Upper lobe of left lung (tissue), 6 donors: ENCODE measurements around the gene RASGRF1. TPM values are rescaled to one million over a fixed set of nuclear protein-coding genes. Genes with fewer than 3 reads are reported as not detected.

ENCODE experiments used
- ATAC-seq, 2 donors: fragments of 200-7000 bp; cut with Tn5 transposase; one replicate each; pipeline ENCODE4 v1.9.1; 2022; ENCODE audit warnings: mild to moderate bottlenecking in 2 of 2, moderate library complexity in 2 of 2; ENCODE audit not compliant: low FRiP score in 2 of 2
- DNase-seq, 2 donors: peaks; one replicate each; pipeline ENCODE4 v3.0.0-alpha.2; 2019 to 2020
- H3K27ac ChIP-seq, 4 donors: fragments of 200-600 bp; sonication (generic); one replicate each; pipeline ENCODE4 v1.5.1; 2016 to 2019
- H3K27me3 ChIP-seq, 4 donors: fragments of 200-600 bp; sonication (generic); one replicate each; pipeline ENCODE4 v1.5.1; 2017 to 2019
- H3K36me3 ChIP-seq, 4 donors: fragments of 200-600 bp; sonication (generic); one replicate each; pipeline ENCODE4 v1.5.1; 2016 to 2019
- H3K4me1 ChIP-seq, 4 donors: fragments of 200-600 bp; sonication (generic); one replicate each; pipeline ENCODE4 v1.5.1; 2018 to 2019
- H3K4me3 ChIP-seq, 4 donors: fragments of 200-600 bp; sonication (generic); one replicate each; pipeline ENCODE4 v1.5.1; 2017 to 2019; ENCODE audit warnings: mild to moderate bottlenecking in 2 of 4, moderate library complexity in 1 of 4
- H3K9me3 ChIP-seq, 4 donors: fragments of 200-600 bp; sonication (generic); one replicate each; pipeline ENCODE4 v1.5.1; 2018 to 2019
- EP300 ChIP-seq, 4 donors: sonication (generic); formaldehyde crosslinking; IDR thresholded peaks; one replicate each; pipeline ENCODE4 v1.5.1; 2017; ENCODE audit warnings: antibody characterized with exemption in 4 of 4, control low read depth in 2 of 4
- POLR2A ChIP-seq, 4 donors: fragments of 450-650 bp; IDR thresholded peaks; one replicate each; pipeline ENCODE4 v1.5.1; 2016 to 2017; ENCODE audit warnings: antibody characterized with exemption in 4 of 4, mild to moderate bottlenecking in 2 of 4
- POLR2AphosphoS5 ChIP-seq, 2 donors: sonication (generic); formaldehyde crosslinking; IDR thresholded peaks; one replicate each; pipeline ENCODE4 v1.5.1; 2017; ENCODE audit warnings: antibody characterized with exemption in 2 of 2
- WGBS, 2 donors: methylation state at CpG; one replicate each; pipeline ENCODE4 v1.1.5; 2017 to 2018; 5-methylcytosine and 5-hydroxymethylcytosine counted together
- total RNA-seq, 6 donors: library from RNA; depleted of rRNA in 4 of 6; stranded (reverse); fragments of >200 nt in 4 of 6; gene quantifications; one replicate each; pipeline versions ENCODE4 v1.1.0 to v1.2.1, GENCODE V29; 2016 to 2021
- TF ChIP-seq, protein P1 (sequence below), 6 experiments: fragments of 450-650 bp in 4 of 6; fragments of 200-600 bp in 2 of 6; sonication (generic) in 2 of 6; IDR thresholded peaks; one replicate each; pipeline ENCODE4 v1.5.1; 2016 to 2019; ENCODE audit warnings: antibody characterized with exemption in 6 of 6
- donor health status: DM: no; HTN: no; CAD: no; lungs with moderate emphysema.
- donor health status: DM: no; HTN: yes; CAD: no; lungs with severe emphysema.

RASGRF1 gene
- total RNA-seq, 6 donors from 2014 or later: 27.2 to 64.6 (median 54.7) TPM

DNA sequence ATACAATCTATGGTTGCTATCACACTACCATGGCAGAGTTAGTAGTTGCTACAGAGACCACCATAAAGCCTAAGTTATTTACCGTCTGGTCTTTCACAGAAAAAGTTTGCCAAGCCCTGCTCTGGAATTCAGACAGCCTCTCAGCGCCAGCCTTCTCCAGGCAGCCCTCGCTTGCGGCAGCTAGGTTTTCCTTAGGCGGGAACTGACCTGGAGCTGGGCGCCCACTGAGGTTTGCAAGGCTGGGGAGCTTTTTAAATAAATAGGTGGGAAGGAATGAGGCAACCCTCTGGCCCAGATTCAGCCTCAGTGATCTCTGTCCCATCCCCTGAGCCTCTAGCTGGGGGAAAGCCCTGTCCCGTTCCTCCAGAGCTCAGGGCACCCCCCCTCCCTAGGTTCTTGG lies 146.9 kb downstream of the RASGRF1 start:
- Histone ChIP-seq H3K27me3 (no peaks in the 10 kb centered on the region), H3K27ac (peak overlapping the region; percentile 90 to 99 (median 91)), H3K4me1 (peaks cover 22 to 46% (median 31%) of the 10 kb centered on the region in 4 donors), H3K4me3 (peak overlapping the region in 3 of 4 donors; percentile 76 to 82 (median 78)), H3K9me3 (no peaks in the 10 kb centered on the region), H3K36me3 (peaks cover 0 to 3% (median 0%) of the 10 kb centered on the region in 4 donors)
- TF ChIP-seq, protein P1, sequence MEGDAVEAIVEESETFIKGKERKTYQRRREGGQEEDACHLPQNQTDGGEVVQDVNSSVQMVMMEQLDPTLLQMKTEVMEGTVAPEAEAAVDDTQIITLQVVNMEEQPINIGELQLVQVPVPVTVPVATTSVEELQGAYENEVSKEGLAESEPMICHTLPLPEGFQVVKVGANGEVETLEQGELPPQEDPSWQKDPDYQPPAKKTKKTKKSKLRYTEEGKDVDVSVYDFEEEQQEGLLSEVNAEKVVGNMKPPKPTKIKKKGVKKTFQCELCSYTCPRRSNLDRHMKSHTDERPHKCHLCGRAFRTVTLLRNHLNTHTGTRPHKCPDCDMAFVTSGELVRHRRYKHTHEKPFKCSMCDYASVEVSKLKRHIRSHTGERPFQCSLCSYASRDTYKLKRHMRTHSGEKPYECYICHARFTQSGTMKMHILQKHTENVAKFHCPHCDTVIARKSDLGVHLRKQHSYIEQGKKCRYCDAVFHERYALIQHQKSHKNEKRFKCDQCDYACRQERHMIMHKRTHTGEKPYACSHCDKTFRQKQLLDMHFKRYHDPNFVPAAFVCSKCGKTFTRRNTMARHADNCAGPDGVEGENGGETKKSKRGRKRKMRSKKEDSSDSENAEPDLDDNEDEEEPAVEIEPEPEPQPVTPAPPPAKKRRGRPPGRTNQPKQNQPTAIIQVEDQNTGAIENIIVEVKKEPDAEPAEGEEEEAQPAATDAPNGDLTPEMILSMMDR (IDR thresholded peaks at IDR 0.05): no peak
- TF ChIP-seq POLR2AphosphoS5 (IDR thresholded peaks at IDR 0.05) (no peak), POLR2A (IDR thresholded peaks at IDR 0.05) (no peak), EP300 (IDR thresholded peaks at IDR 0.05) (no peak)
- DNase-seq (no peak), ATAC-seq (peak in 1 of 2 donors; percentile 13)
- WGBS, 2 donors: 40 to 58% methylated on average over 7 of the region's 7 CpGs

DNA sequence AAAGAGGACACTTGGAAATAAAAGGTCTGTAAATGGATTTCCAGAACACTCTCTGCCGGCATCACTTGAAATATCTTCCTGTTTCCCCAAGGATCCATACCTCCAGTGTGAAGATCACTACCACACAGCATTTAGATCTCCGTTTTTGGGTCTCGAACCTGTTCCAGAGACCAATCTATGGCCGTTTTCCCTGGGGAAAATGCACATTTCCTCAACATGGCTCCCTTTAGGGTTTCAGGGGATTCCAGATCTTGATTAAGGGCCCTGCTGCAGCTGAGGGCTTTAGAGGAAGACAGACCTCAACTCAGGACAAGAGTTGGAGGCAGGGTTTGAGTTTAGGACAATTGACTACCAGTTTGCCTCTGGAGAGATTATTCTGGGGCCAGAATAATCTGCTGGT lies 147.8 kb downstream of the RASGRF1 start:
- H3K27me3 ChIP-seq: no peaks in the 10 kb centered on the region
- H3K4me3 ChIP-seq: peak overlapping the region in 3 of 4 donors; percentile 76 to 82 (median 78)
- H3K27ac ChIP-seq: peak overlapping the region; percentile 11 to 99 (median 91)
- no peak for TF ChIP-seq POLR2AphosphoS5 (IDR thresholded peaks at IDR 0.05)
- TF ChIP-seq, protein P1 (IDR thresholded peaks at IDR 0.05): no peak
- no peak for TF ChIP-seq POLR2A (IDR thresholded peaks at IDR 0.05)
- no peak for TF ChIP-seq EP300 (IDR thresholded peaks at IDR 0.05)
- 49 to 78% methylated on average over 4 of the region's 4 CpGs for WGBS, 2 donors
- H3K36me3 ChIP-seq: peaks cover 0 to 3% (median 0%) of the 10 kb centered on the region in 4 donors
- no peak for ATAC-seq
- no peaks in the 10 kb centered on the region for H3K9me3 ChIP-seq
- no peak for DNase-seq
- H3K4me1 ChIP-seq: peaks cover 27 to 56% (median 39%) of the 10 kb centered on the region in 4 donors

DNA sequence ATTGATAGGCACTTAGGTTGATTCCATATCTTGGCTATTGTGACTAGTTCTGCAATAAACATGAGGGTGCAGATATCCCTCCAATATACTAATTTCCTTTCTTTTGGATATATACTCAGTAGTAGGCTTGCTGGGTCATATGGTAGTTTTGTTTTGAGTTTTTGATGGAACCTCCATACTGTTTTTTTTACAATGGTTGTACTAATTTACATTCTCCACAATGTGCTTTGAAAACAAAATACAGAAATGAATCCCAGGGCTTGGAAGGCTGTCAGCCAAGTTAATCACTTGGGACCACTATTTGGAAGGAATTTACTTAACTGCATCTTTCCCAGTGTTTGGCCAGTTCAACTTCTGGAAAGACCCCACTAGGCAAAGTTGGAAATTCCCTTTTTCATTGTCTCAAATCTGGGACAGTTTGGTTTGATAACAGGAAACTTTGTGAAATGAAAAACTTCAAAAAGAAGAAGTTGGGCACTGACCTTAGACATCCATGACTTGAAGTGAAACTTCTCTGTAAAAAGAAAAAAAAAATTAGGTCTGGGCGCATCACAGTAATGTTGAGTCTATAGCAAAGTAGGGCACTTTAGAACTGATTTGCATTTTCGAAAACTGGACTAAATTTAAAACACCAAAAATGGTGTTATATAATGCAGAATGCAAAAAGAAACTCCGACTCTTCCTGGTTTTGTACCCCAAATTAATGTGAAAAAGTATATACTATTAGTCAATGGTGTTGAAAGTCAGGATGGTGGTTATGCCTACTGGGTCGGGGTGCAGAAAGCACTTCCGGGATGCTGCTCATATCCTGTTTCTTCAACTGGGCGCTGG lies 151.7 kb downstream of the RASGRF1 start:
- ATAC-seq: peak in 1 of 2 donors; percentile 57
- Histone ChIP-seq H3K27me3 (no peaks in the 10 kb centered on the region), H3K4me3 (peak overlapping the region in 2 of 4 donors; percentile 28), H3K4me1 (peaks cover 30 to 72% (median 57%) of the 10 kb centered on the region in 4 donors), H3K9me3 (no peaks in the 10 kb centered on the region), H3K36me3 (peaks cover 17 to 32% (median 19%) of the 10 kb centered on the region in 4 donors), H3K27ac (peak overlapping the region; percentile 70 to 87 (median 79))
- WGBS, 2 donors: 41 to 50% methylated on average over 6 of the region's 6 CpGs
- TF ChIP-seq, protein P1 (IDR thresholded peaks at IDR 0.05): no peak
- TF ChIP-seq POLR2A (IDR thresholded peaks at IDR 0.05) (no peak), EP300 (IDR thresholded peaks at IDR 0.05) (no peak), POLR2AphosphoS5 (IDR thresholded peaks at IDR 0.05) (no peak)
- no peak for DNase-seq

DNA sequence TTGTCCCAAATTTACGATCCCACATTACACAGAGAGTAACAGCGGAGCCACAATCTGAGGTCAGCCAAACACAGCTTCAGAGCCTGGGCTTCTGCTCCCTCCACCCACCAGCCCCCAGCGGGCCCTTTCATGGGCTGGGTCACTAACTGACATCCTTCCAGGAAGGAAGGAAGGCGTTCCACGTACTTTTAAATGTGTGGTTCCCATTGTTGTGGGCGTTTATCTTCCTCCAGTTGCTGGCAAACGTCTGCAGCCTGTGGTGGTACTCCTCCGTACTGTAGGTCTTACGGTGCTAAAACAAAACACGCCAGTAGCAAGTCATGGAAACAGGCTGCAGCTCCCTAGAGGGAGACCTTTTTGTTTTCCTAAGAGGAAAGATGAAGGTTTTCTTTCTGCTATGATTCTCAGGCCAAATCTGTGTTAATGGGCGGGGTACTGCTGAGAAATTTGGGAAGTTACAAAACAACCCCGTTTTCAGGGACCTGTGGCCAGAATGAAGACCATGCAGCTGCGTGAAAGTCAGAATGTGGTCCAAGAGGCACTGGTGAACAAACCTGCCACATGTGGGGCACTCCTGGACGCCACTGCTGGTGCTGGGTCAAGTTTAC lies 153.3 kb downstream of the RASGRF1 start:
- peak; percentile 20 to 88 for ATAC-seq
- Histone ChIP-seq H3K27ac (peak overlapping the region; percentile 56 to 78 (median 70)), H3K4me1 (peaks cover 29 to 62% (median 52%) of the 10 kb centered on the region in 4 donors), H3K36me3 (peaks cover 22 to 47% (median 35%) of the 10 kb centered on the region in 4 donors), H3K4me3 (peak overlapping the region in 1 of 4 donors; percentile 8), H3K27me3 (no peaks in the 10 kb centered on the region), H3K9me3 (no peaks in the 10 kb centered on the region)
- no peak for DNase-seq
- 37 to 40% methylated on average over 10 to 14 of the region's 14 CpGs for WGBS, 2 donors
- TF ChIP-seq EP300 (IDR thresholded peaks at IDR 0.05) (peak in 1 of 4 donors; percentile 45), POLR2AphosphoS5 (IDR thresholded peaks at IDR 0.05) (peak; percentile 52 to 60), POLR2A (IDR thresholded peaks at IDR 0.05) (peak in 2 of 4 donors; percentile 24 to 35)
- TF ChIP-seq, protein P1 (IDR thresholded peaks at IDR 0.05): no peak
